Esophagus squamous epithelium (tissue), 4 donors: ENCODE measurements around the gene QRICH1.

Experiments
- POLR2A ChIP-seq, 4 donors: fragments of 450-650 bp; IDR thresholded peaks; one replicate each; pipeline ENCODE4 v1.6.1; 2017; ENCODE audit warnings: antibody characterized with exemption in 4 of 4, mild to moderate bottlenecking in 4 of 4, moderate library complexity in 3 of 4
- TF ChIP-seq, protein P1 (sequence below), 6 experiments: fragments of 450-650 bp in 4 of 6; fragments of 200-600 bp in 2 of 6; sonication (generic) in 2 of 6; IDR thresholded peaks; one replicate each; pipeline ENCODE4 v1.5.1; 2016 to 2019; ENCODE audit warnings: antibody characterized with exemption in 6 of 6, mild to moderate bottlenecking in 4 of 6, moderate library complexity in 4 of 6

DNA sequence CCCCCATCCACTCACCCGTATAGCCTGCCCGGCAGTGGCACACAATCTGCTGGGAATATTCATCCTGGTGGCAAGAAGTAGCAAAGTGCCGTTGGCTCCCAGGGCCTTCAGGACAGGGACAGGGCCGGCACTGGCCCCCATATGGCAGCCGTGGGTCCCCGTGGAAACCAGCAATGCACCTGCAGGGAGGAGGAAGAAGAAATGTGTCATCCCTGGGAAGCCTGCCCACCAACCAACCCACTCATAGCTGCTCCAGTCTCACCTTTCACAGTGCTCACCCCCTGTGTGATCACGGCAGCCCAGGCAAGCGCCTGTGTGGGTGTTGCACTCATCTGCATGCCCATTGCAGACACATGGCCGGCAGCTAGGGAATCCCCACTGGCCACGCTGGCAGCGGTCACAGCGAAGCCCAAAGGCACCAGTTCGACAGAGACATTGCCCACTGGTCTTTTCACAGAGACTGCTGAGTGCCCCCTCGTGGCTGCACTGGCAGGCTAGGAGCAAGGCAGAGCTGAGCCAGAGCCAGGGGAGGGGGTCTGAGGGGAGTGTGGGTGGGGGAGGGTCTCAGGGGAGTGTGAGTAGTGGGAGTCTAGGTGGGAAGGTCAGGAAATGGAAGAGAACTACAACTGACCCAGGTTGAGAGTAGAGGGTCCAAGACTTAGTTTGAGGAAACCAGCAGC, 31.3 kb upstream of the QRICH1 start:
- TF ChIP-seq, protein P1, sequence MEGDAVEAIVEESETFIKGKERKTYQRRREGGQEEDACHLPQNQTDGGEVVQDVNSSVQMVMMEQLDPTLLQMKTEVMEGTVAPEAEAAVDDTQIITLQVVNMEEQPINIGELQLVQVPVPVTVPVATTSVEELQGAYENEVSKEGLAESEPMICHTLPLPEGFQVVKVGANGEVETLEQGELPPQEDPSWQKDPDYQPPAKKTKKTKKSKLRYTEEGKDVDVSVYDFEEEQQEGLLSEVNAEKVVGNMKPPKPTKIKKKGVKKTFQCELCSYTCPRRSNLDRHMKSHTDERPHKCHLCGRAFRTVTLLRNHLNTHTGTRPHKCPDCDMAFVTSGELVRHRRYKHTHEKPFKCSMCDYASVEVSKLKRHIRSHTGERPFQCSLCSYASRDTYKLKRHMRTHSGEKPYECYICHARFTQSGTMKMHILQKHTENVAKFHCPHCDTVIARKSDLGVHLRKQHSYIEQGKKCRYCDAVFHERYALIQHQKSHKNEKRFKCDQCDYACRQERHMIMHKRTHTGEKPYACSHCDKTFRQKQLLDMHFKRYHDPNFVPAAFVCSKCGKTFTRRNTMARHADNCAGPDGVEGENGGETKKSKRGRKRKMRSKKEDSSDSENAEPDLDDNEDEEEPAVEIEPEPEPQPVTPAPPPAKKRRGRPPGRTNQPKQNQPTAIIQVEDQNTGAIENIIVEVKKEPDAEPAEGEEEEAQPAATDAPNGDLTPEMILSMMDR (IDR thresholded peaks at IDR 0.05): no peak
- TF ChIP-seq POLR2A (IDR thresholded peaks at IDR 0.05): no peak
